Forelimb muscle (tissue), 1 donor: ENCODE measurements around the gene RPH3AL. TPM values are rescaled to one million over a fixed set of nuclear protein-coding genes. Genes with fewer than 3 reads are reported as not detected.
"Not testable (repeated sequence)": the region's sequence is repeated elsewhere in the genome, so short reads cannot be mapped to it uniquely, and the experiment has no call there.

ENCODE experiments used
- DNase-seq: peaks from one replicate; pipeline ENCODE4 v3.0.0-alpha.2; 2013; ENCODE audit warnings: low read depth
- polyA plus RNA-seq: library from polyadenylated mRNA; unstranded; fragments of 120-200 nt; gene quantifications from one replicate; pipeline ENCODE4 v1.2.1, GENCODE V29; 2013; ENCODE audit not compliant: insufficient read length

Gene RPH3AL
- polyA plus RNA-seq, 1 donor, result 5.4 TPM

DNA sequence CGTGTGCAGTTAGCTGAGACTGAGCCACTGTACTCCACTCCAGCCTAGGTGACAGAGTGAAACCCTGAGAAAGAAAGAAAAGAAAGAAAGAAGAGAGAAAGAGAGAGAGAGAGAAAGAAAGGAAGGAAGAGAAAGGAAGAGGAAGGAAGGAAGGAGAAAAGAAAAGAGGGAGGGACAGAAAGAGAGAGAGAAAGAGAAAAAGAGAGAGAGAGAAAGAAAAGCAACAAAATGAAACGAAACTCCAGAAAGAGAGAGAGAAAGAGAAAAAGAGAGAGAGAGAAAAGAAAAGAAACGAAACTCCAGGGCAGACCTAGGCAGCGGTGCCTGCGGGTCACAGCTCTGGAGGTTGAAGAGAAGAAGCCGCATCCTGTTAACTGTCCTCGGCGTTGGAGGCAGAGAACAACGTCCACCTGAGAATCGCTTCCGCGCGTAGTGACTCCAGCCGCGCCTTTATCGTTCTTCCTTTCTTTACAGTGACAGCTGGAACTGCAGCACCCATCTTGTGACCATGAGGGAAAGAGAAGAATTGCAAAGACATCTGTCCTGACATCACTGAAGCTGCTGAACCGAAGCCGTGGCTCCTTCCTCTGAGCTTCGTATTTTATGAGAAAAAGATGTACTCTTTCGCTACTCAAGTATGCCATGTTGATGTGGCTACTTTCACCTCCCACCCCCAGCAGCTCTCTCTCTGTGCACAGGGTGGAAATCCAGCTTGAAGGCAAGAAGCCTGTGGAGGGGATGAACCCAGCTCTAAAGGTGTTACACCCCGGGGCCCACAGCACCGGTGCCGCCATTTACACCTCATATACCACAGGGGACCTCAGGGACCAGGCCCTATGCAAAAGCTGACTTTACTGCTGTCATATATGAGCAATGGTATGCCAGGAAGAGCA lies 114.3 kb downstream of the RPH3AL start:
- no peak for DNase-seq

DNA sequence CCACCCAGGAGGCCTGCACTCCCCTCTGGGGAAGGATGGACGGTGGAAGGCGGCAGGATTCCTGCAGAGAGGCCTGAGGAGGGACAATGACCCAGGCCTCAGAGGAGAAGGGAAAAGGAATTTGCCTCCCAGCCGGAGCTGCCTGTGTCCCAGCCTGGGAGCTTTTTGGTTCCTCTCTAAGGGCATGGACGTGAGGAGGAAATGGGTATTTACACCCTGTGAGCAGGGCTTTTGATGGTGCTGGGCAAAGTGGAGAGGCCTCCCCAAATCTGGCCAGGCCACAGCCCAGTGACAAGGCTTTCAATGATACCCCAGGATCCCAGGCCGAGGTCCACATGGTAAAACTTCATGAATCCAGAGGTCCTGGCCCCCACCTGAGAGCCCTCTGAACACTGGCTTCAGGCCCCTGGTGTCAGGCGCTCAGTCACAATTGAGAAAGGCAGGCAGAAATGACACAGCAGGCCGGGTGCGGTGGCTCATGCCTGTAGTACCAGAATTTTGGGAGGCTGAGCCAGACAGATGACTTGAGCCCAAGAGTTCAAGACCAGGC lies 115.1 kb downstream of the RPH3AL start:
- no peak for DNase-seq

DNA sequence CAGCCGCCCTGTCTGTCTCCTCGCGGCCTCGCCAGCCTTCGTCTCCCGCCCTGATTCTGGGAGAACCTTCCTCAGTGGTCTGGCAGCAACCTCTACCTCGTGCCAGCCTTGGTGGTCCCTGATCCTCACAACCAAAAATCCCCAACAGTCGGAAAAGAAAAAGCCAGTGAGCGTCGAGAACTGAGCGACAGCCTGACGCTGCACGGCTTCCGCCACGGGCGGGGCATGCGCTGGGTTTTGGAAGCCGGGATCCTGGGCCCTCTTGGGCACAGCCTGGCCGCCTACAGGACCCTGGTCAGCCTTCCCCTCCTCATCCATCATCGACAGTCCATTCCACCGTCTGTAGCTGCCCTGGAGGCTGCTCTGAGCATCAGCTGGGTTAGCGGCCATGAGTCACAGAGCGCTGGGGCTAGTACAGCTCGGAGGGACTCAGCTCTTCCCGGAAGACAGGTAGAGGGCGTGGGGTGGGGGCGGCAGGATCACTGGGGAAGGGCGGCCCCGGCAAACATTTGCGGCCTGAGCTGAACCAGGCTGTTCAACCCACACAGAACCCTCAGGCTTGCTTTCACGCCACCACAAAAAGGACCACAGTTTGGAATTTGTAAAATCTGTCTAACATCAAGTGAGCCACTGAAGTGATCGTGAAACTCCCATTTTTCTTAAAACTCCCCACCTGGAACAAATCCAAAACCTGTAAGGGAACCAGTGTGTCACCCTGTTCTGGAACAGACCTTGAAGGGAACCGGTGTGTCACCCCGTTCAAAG lies 115.8 kb downstream of the RPH3AL start:
- no peak for DNase-seq

DNA sequence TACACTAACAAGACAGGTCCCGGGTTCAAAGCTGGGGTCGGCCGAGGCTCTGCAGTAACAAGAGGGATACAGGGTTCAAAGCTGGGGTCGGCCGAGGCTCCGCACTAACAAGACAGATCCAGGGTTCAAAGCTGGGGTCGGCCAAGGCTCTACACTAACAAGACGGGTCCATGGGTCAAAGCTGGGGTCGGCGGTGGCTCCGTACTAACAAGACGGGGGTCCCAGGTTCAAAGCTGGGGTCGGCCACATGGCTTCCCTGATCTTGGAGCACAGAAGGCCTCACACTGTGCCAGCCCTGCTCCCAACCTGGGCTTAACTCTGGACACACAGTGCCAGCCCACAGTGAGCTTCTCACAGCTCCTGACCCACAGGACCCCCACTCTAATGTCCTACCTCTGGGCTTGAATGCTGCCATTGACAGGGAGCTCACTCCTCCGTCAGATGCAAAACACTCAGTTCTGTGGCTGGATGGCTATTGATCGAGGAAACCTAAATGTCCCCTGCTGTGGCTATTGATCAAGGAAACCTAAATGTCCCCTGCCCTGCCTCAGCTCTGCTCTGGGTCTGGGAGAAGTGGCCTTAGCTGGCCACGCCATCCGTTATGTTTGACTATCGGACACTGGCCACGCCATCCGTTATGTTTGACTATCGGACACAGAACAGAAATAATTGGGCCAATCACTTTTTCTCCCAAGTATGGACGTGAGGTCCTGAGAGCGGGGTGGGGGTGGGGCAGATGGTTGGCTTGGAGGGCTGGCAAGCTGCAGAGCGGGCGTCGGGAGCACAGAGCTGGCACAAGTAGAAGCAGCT lies 116.6 kb downstream of the RPH3AL start:
- no peak for DNase-seq

DNA sequence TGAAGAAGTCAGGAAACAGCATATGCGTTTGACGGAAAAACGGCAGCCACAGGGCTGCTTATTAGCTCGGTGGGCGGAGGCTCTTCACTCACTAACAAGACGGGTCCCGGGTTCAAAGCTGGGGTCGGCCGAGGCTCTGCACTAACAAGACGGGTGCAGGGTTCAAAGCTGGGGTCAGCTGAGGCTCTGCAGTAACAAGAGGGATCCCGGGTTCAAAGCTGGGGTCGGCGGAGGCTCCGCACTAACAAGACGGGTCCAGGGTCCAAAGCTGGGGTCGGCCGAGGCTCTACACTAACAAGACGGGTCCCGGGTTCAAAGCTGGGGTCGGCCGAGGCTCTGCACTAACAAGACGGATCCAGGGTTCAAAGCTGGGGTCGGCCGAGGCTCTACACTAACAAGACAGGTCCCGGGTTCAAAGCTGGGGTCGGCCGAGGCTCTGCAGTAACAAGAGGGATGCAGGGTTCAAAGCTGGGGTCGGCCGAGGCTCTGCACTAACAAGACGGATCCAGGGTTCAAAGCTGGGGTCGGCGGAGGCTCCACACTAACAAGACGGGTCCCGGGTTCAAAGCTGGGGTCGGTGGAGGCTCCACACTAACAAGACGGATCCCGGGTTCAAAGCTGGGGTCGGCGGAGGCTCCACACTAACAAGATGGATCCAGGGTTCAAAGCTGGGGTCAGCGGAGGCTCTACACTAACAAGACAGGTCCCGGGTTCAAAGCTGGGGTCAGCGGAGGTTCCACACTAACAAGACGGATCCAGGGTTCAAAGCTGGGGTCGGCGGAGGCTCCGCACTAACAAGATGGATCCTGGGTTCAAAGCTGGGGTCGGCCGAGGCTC lies 117.4 kb downstream of the RPH3AL start:
- DNase-seq, result not testable (repeated sequence)

DNA sequence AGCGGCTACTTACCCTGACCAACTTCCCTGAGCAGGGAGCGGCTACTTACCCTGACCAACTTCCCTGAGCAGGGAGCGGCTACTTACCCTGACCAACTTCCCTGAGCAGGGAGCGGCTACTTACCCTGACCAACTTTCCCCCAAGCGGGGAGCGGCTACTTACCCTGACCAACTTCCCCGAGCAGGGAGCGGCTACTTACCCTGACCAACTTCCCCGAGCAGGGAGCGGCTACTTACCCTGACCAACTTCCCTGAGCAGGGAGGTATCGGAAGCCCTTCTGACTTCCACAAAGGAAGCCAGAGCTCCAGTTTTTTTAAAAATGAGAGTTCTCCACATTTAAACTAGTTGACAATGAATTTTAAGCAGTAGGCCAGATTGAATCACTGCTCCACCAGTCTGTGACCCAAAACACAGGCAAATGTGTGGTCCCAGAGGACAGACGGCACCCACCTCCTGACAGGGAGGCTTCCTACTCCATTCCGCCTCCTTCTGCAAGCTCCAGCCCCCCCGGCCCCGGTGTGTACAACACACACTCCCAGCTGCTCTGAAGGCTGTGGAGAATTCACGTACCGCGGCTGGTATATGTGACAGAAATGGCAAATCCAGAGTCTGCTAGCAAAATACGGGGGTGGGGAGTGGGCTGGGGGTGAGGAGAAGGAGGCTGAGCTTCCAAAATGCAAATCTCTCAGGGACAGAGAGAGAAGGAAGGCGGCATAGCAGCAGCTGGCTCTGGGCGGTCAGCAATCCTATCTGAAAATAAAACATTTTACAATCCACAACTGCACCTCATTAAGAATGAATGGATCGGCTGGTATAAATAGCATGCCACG lies 118.2 kb downstream of the RPH3AL start:
- DNase-seq, result not testable (repeated sequence)

DNA sequence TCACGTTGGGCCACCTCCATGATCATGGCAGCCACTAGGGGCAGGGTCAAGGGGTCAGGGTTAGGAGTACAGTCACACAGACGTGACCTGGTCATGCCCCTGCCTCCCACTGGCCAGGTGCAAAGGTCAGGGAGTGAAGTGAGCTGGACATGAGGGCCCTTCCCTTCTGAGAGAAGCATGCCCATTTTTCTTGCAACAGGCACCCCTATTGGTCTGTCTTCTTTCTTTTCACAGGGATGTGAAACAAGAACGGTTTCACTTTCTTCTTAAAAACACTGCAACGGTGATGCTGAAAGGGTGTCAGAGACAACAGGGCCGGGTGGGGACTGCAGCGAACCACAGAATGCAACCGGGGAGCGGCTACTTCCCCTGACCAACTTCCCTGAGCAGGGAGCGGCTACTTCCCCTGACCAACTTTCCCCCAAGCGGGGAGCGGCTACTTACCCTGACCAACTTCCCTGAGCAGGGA lies 119.1 kb downstream of the RPH3AL start:
- no peak for DNase-seq

DNA sequence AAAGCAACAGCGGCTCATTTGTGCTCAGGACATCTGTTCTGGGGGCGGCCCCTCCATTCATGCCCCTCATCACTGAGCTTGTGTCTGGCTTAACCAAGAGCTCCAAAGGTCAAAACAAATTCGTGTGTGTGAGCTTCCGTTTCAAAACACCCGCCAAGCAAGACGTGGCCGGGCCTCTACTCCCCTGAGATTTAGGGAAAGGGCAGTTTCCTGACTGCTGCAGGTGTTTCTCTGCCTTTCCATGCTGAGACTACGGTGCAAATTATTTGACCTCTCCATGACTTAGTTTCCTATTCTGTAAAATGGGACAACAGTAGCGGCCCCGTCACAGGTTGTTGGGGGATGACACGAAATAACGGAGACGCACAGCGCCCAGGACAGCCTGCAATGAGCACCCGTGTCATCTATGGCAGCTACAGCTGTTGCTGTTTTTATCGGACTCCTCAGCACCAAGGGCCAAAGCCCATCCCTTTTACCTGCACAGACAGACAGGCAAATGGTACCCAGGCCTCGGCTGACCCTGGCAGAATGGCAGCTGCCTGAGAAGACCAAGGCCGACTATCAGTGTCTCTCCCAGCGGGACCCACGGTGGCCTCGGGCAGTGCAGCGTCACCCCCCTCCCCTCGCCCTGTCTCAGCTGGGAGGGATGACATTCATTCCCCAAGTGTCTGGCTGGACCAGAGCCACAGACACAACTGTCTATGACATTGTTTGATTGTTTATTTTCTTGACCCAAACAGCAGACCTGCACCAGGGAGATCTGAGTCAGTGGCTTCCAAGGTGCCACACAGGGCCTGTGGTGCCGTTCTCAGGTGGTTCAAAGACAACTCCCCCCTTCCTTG lies 120.4 kb downstream of the RPH3AL start:
- DNase-seq, result no peak

DNA sequence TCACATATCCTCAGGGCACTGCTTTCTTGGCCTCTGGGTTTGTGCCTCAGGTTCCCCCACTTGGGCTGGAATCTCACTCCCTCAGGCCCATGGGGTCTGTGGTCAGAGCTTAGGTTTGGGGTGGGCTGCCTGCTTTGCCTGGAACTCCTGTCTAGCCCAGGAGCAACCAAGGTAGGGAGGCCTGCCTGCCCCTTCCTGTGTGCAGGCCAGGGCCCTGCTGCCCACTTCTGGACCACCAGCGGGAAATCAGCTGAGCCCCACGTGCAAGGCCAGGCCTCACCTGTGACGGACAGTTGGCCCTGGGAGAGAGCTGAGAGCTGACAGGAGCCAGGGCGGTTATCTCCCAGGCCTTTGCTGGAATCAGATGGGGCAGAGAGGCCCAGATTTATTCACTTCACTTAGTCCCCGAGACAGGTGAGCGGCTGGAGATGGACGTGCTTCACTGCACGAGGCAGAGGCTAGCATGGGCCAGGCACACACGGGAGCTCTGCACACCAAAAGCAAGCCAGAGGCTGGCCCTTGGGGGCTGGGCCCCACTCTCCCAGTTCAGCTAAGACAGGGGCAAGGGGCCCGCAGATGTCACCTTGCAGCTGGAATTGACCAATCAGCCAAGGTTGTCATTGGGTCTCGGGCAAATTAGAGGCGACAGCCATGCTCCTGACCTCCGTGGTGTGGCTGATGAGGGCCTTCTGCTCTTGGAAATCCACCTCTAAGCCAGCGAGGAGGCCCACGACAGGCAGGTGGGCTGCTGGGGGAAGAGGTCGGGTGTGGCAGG lies 121.2 kb downstream of the RPH3AL start:
- no peak for DNase-seq

DNA sequence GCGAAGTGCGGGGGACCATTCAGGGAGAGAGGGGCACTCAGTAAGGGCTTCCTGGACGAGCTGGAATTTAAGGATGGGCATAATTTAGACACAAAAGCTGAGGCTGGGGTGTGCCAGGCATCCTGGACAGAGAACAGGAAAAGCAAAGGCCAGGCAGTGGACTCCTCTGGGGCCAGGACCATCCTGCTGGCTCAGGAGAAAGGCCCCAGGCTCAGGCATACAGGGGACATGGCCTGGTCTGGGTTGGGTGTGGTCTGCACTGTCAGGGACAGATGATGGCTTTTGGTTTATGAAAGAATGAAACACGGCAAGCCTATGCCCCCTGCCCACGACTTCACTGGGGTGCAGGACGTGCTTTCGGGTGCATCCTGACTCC lies 122.2 kb downstream of the RPH3AL start:
- DNase-seq, result no peak

DNA sequence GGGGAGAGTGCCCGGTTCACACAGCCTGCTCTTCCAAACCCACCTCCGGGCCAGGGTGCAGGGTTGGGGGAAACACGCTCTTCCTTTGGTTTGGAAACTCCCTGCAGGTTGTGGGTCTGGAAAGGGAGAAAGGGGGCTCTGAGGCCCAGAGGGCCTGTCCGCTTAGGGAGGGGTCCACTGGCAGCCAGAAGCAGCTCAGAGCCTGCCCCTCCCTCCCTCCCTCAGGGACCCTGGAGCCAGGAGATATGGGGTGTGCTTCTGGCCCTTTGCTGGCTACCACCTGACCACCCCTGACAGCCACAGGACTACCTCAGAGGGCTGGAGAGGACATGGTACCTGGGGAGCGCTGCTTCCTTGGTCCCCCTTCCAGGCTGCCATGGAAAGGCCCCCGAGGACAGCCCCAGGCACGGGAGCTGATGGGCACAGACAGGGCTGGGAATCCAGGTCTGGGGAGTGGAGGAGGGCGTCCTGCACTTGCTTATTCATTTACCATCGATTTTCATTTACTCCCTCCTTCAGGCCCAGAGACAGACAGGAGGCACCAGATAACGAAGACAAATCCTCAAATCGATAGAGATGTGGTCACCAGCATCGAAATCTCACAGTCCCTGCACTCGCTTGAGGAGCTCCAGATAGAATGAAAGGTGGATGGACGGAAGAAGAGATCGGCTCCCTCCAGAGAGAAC lies 122.8 kb downstream of the RPH3AL start:
- no peak for DNase-seq

DNA sequence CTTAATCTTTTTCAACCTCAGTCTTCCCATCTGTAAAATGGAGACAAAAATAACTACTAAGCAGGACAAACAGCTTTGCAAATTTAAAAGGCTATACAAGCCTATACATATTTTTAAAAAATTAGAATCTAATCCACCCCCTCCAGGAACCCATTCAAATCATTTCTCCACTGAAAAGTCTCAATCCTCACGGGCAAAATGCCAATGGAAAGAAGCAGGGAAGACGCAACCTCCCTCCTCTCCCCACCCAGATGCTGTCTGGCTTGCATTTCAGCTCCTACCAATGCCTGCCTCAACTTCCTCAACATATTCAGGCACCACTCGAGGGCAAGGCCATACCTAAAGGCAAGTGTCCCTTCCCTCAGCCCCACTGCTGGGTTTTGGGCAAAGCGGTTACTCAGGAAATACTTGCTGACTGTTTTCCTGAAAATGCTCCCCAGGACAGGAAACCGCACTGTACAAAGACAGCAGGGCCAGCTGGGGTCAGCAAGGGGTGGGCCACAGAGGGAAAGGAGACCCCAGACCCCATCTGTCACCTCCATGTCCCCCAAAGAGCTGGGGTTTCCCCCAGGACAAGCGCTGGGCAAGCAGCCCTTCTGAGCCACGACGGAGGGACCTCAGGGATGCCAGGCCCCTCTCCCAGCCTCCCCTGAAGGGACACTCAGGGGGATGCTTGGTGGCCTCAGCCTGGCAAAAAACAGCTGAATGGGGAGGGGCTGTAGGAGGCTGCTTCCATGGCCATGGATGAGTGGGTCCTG lies 123.5 kb downstream of the RPH3AL start:
- DNase-seq, result no peak

DNA sequence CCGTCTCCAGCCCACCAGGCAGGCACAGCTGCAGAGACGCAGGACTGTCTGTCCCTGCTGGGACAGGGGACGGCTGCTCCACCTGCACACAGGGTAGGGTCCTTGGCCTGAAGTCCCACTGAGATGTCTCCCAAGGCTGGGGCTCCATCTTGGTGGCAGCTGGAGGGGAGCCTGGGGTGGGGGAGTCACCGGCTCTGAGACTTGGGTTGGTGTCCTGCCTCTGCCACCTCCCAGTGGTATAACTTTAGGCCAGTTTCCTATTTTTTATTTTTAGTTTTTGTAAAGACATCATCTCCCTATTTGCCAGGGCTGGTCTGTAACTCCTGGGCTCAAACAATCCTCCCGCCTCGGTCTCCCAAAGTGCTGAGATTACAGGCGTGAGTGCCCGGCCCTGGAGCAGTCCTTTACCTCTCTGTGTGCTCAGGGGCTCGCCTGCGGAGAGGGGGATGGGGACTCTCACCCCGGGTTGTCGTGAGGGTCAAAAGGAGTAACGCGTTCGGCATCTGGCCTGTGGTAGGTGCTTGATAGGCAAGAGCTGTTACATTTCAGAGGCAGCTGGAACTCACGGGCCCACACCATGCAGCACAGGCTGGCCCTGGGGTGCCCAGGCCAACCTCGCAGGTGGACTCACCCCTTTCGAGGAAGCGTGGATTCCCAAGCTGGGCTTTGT lies 124.5 kb downstream of the RPH3AL start:
- no peak for DNase-seq

DNA sequence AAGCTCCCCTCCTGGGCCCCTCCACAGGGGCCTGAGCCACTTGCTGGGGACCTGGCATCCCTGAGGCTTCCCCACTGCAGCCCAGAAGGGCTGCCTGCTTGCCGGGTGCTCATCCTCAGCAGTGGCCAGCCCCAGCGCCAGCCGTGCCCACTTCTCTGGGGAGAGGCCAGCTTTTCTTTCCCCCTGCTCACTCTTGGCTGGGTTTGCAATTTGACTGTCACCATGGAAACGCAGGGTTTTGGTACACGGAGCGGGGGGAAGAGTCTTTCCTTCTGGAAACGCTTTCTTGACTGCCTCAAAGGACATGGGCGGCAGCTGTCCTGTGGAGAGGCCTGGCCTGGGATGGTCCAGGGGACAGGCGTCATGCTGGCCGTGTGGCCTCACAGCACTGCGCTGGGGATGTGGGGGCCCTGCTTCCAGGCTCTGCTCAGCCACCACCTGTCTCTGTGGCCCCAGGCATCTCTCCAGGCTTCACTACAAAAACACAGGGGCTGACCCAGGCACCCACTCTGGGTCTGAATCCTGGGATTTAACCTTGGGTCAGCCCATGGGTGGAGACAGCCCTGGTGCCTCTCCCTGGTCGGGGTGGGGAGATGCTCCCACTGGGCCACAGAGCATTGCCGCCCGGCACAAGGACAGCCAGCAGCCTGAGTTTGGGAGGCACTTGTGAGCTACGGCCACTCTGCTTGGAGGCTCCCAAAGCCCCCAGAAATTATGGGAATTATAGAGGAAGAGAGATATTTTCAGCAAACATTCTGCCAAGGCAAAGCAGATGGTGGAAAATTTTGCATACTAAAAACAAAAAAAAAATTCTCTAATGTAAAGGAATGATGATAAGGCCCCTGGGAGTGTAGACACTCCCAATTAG lies 125.3 kb downstream of the RPH3AL start:
- peak; percentile 52 for DNase-seq
